ENCODE measurements around the gene FAM200A. TPM values are rescaled to one million over a fixed set of nuclear protein-coding genes. Genes with fewer than 3 reads are reported as not detected.
A peak's percentile ranks its signal among the peaks of the same experiment; 100 is the strongest.

Gene FAM200A
- total and polyA plus RNA-seq, 2 of the 13 experiments (the other 11 are each of a cell fraction or from before 2014, with no cell fraction given), result 4.7 to 6.3 TPM

DNA sequence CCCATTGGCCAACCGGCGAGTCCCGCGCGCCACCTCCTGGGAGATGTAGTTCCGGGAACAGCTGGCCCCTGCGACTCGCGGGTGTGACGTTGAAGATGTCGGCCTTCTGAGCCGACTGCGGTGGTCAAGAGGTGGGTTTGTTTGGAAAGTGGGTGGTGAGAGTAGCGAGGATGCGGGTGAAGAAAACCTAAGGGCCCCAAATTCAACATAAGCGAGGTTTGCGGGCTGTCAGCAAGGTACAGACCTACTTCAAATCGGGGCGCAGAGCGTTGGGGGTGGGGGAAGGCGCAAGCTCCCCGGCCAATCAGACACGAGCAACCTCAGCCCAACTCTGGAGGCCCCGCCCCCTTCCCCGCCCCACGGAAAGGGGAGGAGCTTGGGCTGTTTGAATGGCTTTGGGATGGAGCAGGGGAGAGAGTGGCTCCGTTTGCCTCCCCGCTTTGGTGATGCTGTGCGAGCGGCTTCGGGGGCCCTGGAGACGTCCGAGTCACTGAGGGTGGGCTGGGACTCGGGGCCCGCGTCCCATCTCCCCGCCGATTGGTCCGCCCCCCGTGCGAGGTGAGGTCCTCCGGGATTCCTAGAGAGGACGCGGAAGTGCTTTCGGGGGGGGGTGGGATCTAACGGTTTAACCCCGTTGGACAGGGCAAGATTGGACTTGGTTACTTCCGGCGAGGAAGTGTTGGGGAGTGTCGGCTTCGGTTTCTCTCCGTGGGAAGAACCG, 47.2 kb downstream of the FAM200A start, which contains the start of gene ZKSCAN5 (continued):
- TF ChIP-seq, protein P1, sequence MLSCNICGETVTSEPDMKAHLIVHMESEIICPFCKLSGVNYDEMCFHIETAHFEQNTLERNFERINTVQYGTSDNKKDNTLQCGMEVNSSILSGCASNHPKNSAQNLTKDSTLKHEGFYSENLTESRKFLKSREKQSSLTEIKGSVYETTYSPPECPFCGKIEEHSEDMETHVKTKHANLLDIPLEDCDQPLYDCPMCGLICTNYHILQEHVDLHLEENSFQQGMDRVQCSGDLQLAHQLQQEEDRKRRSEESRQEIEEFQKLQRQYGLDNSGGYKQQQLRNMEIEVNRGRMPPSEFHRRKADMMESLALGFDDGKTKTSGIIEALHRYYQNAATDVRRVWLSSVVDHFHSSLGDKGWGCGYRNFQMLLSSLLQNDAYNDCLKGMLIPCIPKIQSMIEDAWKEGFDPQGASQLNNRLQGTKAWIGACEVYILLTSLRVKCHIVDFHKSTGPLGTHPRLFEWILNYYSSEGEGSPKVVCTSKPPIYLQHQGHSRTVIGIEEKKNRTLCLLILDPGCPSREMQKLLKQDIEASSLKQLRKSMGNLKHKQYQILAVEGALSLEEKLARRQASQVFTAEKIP (CRISPR knock-in tag; IDR thresholded peaks at IDR 0.05; ENCODE audit: borderline replicate concordance), result no peak
- peak; percentile 95 for TF ChIP-seq U2AF1 (optimal IDR thresholded peaks at IDR 0.05; ENCODE audit: low read depth, low read length)
- TF ChIP-seq, protein P2, sequence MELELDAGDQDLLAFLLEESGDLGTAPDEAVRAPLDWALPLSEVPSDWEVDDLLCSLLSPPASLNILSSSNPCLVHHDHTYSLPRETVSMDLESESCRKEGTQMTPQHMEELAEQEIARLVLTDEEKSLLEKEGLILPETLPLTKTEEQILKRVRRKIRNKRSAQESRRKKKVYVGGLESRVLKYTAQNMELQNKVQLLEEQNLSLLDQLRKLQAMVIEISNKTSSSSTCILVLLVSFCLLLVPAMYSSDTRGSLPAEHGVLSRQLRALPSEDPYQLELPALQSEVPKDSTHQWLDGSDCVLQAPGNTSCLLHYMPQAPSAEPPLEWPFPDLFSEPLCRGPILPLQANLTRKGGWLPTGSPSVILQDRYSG (CRISPR knock-in tag; IDR thresholded peaks at IDR 0.05), result no peak
- peak; percentile 90 for TF ChIP-seq SRSF1 (optimal IDR thresholded peaks at IDR 0.05; ENCODE audit: low read depth, low read length)
- no peak for TF ChIP-seq SRSF9 (IDR thresholded peaks at IDR 0.05; ENCODE audit: borderline replicate concordance, insufficient read depth, low read depth, low read length, poor library complexity, severe bottlenecking)
- TF ChIP-seq KDM3A (CRISPR knock-in tag; IDR thresholded peaks at IDR 0.05; ENCODE audit: low read depth), result no peak
- TF ChIP-seq ZNF652 (CRISPR knock-in tag; IDR thresholded peaks at IDR 0.05; ENCODE audit: borderline replicate concordance, low read depth), result peak; percentile 57; the same call in 1 of the 2 replicates
- TF ChIP-seq ZNF101 (CRISPR knock-in tag; IDR thresholded peaks at IDR 0.05; ENCODE audit: borderline replicate concordance, low read depth), result no peak
- TF ChIP-seq, protein P3, sequence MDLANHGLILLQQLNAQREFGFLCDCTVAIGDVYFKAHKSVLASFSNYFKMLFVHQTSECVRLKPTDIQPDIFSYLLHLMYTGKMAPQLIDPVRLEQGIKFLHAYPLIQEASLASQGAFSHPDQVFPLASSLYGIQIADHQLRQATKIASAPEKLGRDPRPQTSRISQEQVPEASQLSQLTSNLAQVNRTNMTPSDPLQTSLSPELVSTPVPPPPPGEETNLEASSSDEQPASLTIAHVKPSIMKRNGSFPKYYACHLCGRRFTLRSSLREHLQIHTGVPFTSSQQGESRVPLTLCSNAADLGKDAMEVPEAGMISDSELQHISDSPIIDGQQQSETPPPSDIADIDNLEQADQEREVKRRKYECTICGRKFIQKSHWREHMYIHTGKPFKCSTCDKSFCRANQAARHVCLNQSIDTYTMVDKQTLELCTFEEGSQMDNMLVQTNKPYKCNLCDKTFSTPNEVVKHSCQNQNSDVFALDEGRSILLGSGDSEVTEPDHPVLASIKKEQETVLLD (CRISPR knock-in tag; IDR thresholded peaks at IDR 0.05; ENCODE audit: low read depth), result no peak
- no peak for TF ChIP-seq NFIB (CRISPR knock-in tag; IDR thresholded peaks at IDR 0.05; ENCODE audit: borderline replicate concordance)
- TF ChIP-seq, protein P4, sequence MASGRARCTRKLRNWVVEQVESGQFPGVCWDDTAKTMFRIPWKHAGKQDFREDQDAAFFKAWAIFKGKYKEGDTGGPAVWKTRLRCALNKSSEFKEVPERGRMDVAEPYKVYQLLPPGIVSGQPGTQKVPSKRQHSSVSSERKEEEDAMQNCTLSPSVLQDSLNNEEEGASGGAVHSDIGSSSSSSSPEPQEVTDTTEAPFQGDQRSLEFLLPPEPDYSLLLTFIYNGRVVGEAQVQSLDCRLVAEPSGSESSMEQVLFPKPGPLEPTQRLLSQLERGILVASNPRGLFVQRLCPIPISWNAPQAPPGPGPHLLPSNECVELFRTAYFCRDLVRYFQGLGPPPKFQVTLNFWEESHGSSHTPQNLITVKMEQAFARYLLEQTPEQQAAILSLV (CRISPR knock-in tag; IDR thresholded peaks at IDR 0.05; ENCODE audit: borderline replicate concordance), result peak; percentile 56; the same call in 1 of the 2 replicates
- TF ChIP-seq TAF15 (IDR thresholded peaks at IDR 0.05; ENCODE audit: low read depth, low read length, poor library complexity, severe bottlenecking), result no peak
- peak; percentile 96 for TF ChIP-seq THAP11 (CRISPR knock-in tag; IDR thresholded peaks at IDR 0.05)
- TF ChIP-seq ZFP37 (CRISPR knock-in tag; IDR thresholded peaks at IDR 0.05; ENCODE audit: borderline replicate concordance), result no peak
- TF ChIP-seq, protein P5, sequence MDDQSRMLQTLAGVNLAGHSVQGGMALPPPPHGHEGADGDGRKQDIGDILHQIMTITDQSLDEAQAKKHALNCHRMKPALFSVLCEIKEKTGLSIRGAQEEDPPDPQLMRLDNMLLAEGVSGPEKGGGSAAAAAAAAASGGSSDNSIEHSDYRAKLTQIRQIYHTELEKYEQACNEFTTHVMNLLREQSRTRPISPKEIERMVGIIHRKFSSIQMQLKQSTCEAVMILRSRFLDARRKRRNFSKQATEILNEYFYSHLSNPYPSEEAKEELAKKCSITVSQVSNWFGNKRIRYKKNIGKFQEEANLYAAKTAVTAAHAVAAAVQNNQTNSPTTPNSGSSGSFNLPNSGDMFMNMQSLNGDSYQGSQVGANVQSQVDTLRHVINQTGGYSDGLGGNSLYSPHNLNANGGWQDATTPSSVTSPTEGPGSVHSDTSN (CRISPR knock-in tag; IDR thresholded peaks at IDR 0.05; ENCODE audit: borderline replicate concordance), result no peak
- TF ChIP-seq, protein P6, sequence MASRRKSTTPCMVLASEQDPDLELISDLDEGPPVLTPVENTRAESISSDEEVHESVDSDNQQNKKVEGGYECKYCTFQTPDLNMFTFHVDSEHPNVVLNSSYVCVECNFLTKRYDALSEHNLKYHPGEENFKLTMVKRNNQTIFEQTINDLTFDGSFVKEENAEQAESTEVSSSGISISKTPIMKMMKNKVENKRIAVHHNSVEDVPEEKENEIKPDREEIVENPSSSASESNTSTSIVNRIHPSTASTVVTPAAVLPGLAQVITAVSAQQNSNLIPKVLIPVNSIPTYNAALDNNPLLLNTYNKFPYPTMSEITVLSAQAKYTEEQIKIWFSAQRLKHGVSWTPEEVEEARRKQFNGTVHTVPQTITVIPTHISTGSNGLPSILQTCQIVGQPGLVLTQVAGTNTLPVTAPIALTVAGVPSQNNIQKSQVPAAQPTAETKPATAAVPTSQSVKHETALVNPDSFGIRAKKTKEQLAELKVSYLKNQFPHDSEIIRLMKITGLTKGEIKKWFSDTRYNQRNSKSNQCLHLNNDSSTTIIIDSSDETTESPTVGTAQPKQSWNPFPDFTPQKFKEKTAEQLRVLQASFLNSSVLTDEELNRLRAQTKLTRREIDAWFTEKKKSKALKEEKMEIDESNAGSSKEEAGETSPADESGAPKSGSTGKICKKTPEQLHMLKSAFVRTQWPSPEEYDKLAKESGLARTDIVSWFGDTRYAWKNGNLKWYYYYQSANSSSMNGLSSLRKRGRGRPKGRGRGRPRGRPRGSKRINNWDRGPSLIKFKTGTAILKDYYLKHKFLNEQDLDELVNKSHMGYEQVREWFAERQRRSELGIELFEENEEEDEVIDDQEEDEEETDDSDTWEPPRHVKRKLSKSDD (CRISPR knock-in tag; IDR thresholded peaks at IDR 0.05; ENCODE audit: low read depth), result peak; percentile 60
- no peak for TF ChIP-seq ZNF282 (IDR thresholded peaks at IDR 0.05; ENCODE audit: partially characterized antibody)
- peak; percentile 36; the same call in 1 of the 2 replicates for TF ChIP-seq RFX5 (IDR thresholded peaks at IDR 0.05; ENCODE audit: low read depth, low read length)

All from HepG2 (cell line).